GM19193 (cell line): ENCODE measurements around the gene TFB1M.

Experiments used
- POLR2A ChIP-seq: IDR thresholded peaks from 4 replicates; pipeline ENCODE4 v1.6.1; 2011; ENCODE audit not compliant: insufficient read depth, insufficient read length; ENCODE audit errors: extremely low read depth

TFB1M gene

DNA sequence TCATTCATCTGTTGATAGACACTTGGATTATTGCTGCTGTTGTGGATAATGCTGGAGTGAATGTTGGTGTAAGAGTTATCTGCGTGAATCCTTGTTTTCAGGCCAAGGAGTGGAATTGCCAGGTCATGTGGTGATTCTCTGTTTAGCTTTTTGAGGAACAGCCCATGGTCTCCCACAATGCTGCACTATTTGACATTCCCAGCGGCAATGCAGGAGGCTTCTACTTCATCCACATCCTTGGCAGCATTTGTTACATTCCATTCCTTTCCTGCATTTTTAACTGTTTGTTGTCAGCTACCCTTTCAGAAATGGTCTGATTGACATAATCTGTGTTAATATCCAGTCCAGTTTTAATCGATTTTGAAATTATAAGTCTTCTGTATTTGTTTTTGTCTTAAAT, 102.2 kb downstream of the TFB1M start:
- no peak for TF ChIP-seq POLR2A

DNA sequence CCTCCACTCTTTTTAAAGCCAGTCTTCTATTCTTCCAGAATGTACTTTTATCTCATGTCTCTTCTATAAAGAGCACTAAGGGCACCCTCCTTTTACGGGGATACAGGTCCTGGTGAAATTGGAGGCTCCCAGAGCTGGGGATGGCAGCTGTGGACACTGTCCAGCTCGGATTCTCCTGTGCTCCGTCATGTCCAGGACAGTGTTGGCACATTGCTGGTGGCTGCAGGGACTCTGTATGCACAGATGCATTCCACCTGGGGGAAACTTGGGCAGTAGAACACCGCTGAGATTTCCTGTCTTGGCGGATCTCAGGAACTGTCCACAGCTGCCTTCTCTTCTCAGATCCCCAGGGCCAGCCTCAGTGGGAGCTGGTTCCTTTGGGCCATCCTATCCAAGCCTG, 107.1 kb downstream of the TFB1M start:
- TF ChIP-seq POLR2A = no peak
